ENCODE data around the gene IST1. TPM values are rescaled to one million over a fixed set of nuclear protein-coding genes. Genes with fewer than 3 reads are reported as not detected.

The IST1 gene
- total RNA-seq, 1 experiment from 2014 or later: 206 TPM

- TF ChIP-seq EZH2 (IDR thresholded peaks at IDR 0.05; ENCODE audit: borderline replicate concordance, low read depth, low read length, poor library complexity, severe bottlenecking): no peak
- TF ChIP-seq, protein P1, sequence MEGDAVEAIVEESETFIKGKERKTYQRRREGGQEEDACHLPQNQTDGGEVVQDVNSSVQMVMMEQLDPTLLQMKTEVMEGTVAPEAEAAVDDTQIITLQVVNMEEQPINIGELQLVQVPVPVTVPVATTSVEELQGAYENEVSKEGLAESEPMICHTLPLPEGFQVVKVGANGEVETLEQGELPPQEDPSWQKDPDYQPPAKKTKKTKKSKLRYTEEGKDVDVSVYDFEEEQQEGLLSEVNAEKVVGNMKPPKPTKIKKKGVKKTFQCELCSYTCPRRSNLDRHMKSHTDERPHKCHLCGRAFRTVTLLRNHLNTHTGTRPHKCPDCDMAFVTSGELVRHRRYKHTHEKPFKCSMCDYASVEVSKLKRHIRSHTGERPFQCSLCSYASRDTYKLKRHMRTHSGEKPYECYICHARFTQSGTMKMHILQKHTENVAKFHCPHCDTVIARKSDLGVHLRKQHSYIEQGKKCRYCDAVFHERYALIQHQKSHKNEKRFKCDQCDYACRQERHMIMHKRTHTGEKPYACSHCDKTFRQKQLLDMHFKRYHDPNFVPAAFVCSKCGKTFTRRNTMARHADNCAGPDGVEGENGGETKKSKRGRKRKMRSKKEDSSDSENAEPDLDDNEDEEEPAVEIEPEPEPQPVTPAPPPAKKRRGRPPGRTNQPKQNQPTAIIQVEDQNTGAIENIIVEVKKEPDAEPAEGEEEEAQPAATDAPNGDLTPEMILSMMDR (conservative IDR thresholded peaks at IDR 0.05; ENCODE audit: low read depth, low read length): no peak
- Histone ChIP-seq H3K4me3 (ENCODE audit: low read depth, low read length, poor library complexity, severe bottlenecking) (no peak overlapping the region), H3K36me3 (ENCODE audit: insufficient read depth, low read length, poor library complexity, severe bottlenecking) (peaks cover 18% of the 10 kb centered on the region), H3K9me3 (ENCODE audit: low read depth, low read length, poor library complexity, severe bottlenecking) (no peaks in the 10 kb centered on the region), H3K27ac (ENCODE audit: low read depth, low read length, poor library complexity, severe bottlenecking) (no peak overlapping the region), H3K27me3 (replicated peaks; ENCODE audit: insufficient read depth, low read depth, low read length, poor library complexity) (no peaks in the 10 kb centered on the region), H3K4me1 (ENCODE audit: insufficient read depth, low read length, poor library complexity, severe bottlenecking) (no peaks in the 10 kb centered on the region)
- no peak for DNase-seq (ENCODE audit: low spot score)
- ChIA-PET CTCF (no interaction called here), POLR2A (ENCODE audit: low non-redundant PET) (no interaction called here)
- no TSS peak for BruUV-seq (replicated peaks)
- intact Hi-C loops (cut with micrococcal nuclease; ENCODE audit: unreplicated experiment): no loop called here
Measured at GRCh38 chr16:71869089-71869488, 26.2 kb upstream of the IST1 start.

- CTCF ChIA-PET: no interaction called here
- POLR2A ChIA-PET (ENCODE audit: low non-redundant PET): no interaction called here
- no peak for TF ChIP-seq EZH2 (IDR thresholded peaks at IDR 0.05; ENCODE audit: borderline replicate concordance, low read depth, low read length, poor library complexity, severe bottlenecking)
- TF ChIP-seq, protein P1 (conservative IDR thresholded peaks at IDR 0.05; ENCODE audit: low read depth, low read length): no peak
- no peak for DNase-seq (ENCODE audit: low spot score)
- no peaks in the 10 kb centered on the region for H3K4me1 ChIP-seq (ENCODE audit: insufficient read depth, low read length, poor library complexity, severe bottlenecking)
- no peaks in the 10 kb centered on the region for H3K27me3 ChIP-seq (replicated peaks; ENCODE audit: insufficient read depth, low read depth, low read length, poor library complexity)
- H3K9me3 ChIP-seq (ENCODE audit: low read depth, low read length, poor library complexity, severe bottlenecking): no peaks in the 10 kb centered on the region
- no TSS peak for BruUV-seq (replicated peaks)
- no peak overlapping the region for H3K4me3 ChIP-seq (ENCODE audit: low read depth, low read length, poor library complexity, severe bottlenecking)
- H3K36me3 ChIP-seq (ENCODE audit: insufficient read depth, low read length, poor library complexity, severe bottlenecking): peaks cover 13% of the 10 kb centered on the region
- intact Hi-C loops (cut with micrococcal nuclease; ENCODE audit: unreplicated experiment): no loop called here
- H3K27ac ChIP-seq (ENCODE audit: low read depth, low read length, poor library complexity, severe bottlenecking): no peak overlapping the region
Measured at GRCh38 chr16:71870818-71871217, 24.5 kb upstream of the IST1 start.

- CTCF ChIA-PET: no interaction called here
- intact Hi-C loops (cut with micrococcal nuclease; ENCODE audit: unreplicated experiment): no loop called here
- POLR2A ChIA-PET (ENCODE audit: low non-redundant PET): no interaction called here
- no peak overlapping the region for H3K4me3 ChIP-seq (ENCODE audit: low read depth, low read length, poor library complexity, severe bottlenecking)
- no peaks in the 10 kb centered on the region for H3K27me3 ChIP-seq (replicated peaks; ENCODE audit: insufficient read depth, low read depth, low read length, poor library complexity)
- DNase-seq (ENCODE audit: low spot score): no peak
- no peaks in the 10 kb centered on the region for H3K9me3 ChIP-seq (ENCODE audit: low read depth, low read length, poor library complexity, severe bottlenecking)
- no peak overlapping the region for H3K27ac ChIP-seq (ENCODE audit: low read depth, low read length, poor library complexity, severe bottlenecking)
- TF ChIP-seq, protein P1 (conservative IDR thresholded peaks at IDR 0.05; ENCODE audit: low read depth, low read length): no peak
- no peak for TF ChIP-seq EZH2 (IDR thresholded peaks at IDR 0.05; ENCODE audit: borderline replicate concordance, low read depth, low read length, poor library complexity, severe bottlenecking)
- H3K4me1 ChIP-seq (ENCODE audit: insufficient read depth, low read length, poor library complexity, severe bottlenecking): no peaks in the 10 kb centered on the region
- peaks cover 5% of the 10 kb centered on the region for H3K36me3 ChIP-seq (ENCODE audit: insufficient read depth, low read length, poor library complexity, severe bottlenecking)
- BruUV-seq (replicated peaks): no TSS peak
Measured at GRCh38 chr16:71873199-71873598, 22.1 kb upstream of the IST1 start.

Measured in A673 (cell line).